Left colon (tissue), 2 donors: ENCODE data around the gene POTED. TPM values are rescaled to one million over a fixed set of nuclear protein-coding genes. Genes with fewer than 3 reads are reported as not detected.
"Not testable (repeated sequence)": the region's sequence is repeated elsewhere in the genome, so short reads cannot be mapped to it uniquely, and the experiment has no call there.

Experiments used
- ATAC-seq: fragments of 200-7000 bp; cut with Tn5 transposase; one replicate; pipeline ENCODE4 v1.9.1; 2020; ENCODE audit warnings: mild to moderate bottlenecking, moderate library complexity
- DNase-seq, 2 donors: peaks; one replicate each; pipeline ENCODE4 v3.0.0-alpha.2; 2020
- intact Hi-C, 2 donors: fragments of 100-400 bp; cut with DNase I in 1 of 2; cut with micrococcal nuclease in 1 of 2; formaldehyde crosslinking; loops; one replicate each; pipeline versions ENCODE4 v1.11.2 to v1.14.0; 2022; cut with DNase I, micrococcal nuclease
- long read RNA-seq: library from polyadenylated mRNA; unstranded; transcript quantifications from one replicate; pipeline ENCODE4 v2.0.0, GENCODE V29; 2021
- microRNA-seq, 2 donors: library from miRNA; unstranded; fragments of <30 nt; microRNA quantifications; one replicate each; pipeline versions ENCODE4 v1.1.0 to v1.2.0, GENCODE V29; 2020
- total RNA-seq, 2 donors: library from RNA; stranded (reverse); fragmentation: NEBNext Ultra II Directional; extraction: Animal tissue kit (Norgen Biotek cat#: 25700); gene quantifications; one replicate each; pipeline ENCODE4 v1.2.1, GENCODE V29; 2021
- donor health status: DM: no; HTN: no; CAD: no.
- donor health status: DM: yes; HTN: yes; CAD: no.

The POTED gene
- not detected for total RNA-seq
- long read RNA-seq = 0 reads

DNA sequence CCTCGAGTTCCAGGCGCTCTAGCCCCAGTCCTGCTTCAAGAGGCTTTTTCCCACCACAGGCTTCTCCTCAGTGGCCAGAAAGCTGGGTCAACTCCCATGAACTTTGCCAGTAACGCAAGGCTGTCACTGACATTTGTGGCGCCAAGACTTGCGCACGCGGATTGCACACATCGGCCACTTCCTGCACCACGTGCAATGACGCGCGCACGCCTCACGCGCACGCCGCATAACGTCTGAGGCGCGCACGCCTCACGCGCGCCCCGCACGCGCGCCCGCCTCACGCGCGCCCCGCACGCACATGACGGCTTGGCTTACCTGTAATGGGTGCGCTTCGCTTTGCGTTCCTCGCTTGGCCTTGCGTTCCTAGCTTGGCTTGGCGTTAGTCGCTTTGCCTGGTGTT is at the start of gene POTED:
Gene POTED (plus strand): TSS at position 301 of the 400 bp plus-strand sequence. CDS start 452 bp downstream, outside the sequence.
- intact Hi-C loops = not testable (repeated sequence)

GRCh38 chr21:13650101-13650500 is 40.5 kb downstream of the POTED start:
- DNase-seq, ATAC-seq, intact Hi-C loops: not testable (repeated sequence)

More for the DNA sequence above, at the start of gene POTED:
- DNase-seq, ATAC-seq: not testable (repeated sequence)

GRCh38 chr21:13651746-13652145 is 42.2 kb downstream of the POTED start:
- DNase-seq, ATAC-seq, intact Hi-C loops: not testable (repeated sequence)

Small RNA genes within 50 kb of the gene (microRNA-seq; reads per million reads assigned to microRNA genes)
- 0 reads per million in 2 donors for gene MIR3118-1
